Fibroblast of skin of left biceps (primary cell): ENCODE results near the gene MAGEA12.
"Not testable (repeated sequence)": the region's sequence is repeated elsewhere in the genome, so short reads cannot be mapped to it uniquely, and the experiment has no call there.

Experiments used
- DNase-seq, 2 experiments: peaks; one replicate each; pipeline ENCODE4 v3.0.0-alpha.2; 2013; ENCODE audit warnings: low read depth in 2 of 2

Gene MAGEA12

DNA sequence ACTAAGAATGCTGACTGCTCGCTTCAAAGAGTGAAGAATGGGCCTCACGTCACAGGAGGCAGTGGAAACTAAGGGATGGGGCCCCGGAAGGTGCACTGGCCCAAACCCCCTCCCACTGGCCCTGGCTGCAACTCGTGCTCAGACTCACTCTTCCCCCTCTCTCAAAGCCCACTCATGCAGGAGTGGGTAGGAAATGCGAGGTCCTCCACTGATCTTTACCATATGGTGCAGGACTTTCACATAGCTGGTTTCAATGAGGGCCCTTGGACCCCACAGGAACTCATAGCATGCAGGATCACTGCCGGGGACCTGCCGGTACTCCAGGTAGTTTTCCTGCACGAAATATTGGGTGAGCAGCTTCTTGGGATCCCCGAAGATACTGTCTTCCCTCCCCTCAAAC is 33.0 kb downstream of the MAGEA12 start:
- not testable (repeated sequence) for DNase-seq

DNA sequence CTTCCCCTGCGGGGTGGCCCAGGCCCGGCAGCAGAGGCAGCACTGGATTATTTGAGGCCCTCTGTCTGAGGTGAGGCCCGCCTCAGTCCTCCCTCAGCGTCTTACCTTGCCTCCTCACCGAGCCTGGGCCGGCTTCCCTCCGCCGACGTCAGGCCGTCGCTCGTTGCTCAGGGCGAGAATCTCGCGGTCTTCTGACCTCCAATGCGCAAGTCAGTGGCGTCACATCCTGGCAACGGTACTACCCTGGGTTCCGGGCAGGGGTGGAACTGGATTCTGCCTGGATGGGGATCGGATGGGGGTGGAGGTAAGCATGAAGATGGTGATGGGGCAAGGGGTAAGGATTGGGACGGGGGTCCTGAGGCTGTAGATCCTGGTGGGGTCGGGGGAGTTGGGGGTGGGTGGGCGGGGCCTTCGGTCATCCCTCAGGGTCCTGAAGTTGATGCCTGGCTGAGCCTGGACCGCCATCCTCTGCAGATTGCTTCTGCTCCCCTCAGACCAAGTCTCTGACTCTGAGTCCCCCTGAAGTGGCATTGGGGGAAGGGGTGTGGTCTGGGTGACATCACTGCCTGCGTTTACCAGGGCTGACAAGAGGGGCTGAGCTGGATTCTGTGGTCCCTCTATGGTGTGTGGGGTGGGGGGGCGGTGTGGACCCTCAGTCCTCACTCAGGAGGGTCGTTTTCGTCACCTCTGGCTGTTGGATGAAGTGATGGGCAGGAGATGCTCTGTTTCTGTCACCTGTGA is 36.2 kb downstream of the MAGEA12 start, which contains the start of gene MAGEA6:
Gene MAGEA6 (minus strand): TSS at position 141 of the 741 bp plus-strand sequence. CDS start 2,039 bp downstream, outside the sequence.
- DNase-seq = not testable (repeated sequence)

- DNase-seq = not testable (repeated sequence)
Measured at GRCh38 chrX:152787062-152787461, 53.5 kb downstream of the MAGEA12 start.
